NCI-H510A (cell line): Measurements from ENCODE around the gene TIMM23.
"Not testable (repeated sequence)": the region's sequence is repeated elsewhere in the genome, so short reads cannot be mapped to it uniquely, and the experiment has no call there.

ENCODE experiments used
- DNase-seq: peaks from one replicate; lab custom pipeline; 2025; lab: John Stamatoyannopoulos, UW

The TIMM23 gene, protein sequence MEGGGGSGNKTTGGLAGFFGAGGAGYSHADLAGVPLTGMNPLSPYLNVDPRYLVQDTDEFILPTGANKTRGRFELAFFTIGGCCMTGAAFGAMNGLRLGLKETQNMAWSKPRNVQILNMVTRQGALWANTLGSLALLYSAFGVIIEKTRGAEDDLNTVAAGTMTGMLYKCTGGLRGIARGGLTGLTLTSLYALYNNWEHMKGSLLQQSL

DNA sequence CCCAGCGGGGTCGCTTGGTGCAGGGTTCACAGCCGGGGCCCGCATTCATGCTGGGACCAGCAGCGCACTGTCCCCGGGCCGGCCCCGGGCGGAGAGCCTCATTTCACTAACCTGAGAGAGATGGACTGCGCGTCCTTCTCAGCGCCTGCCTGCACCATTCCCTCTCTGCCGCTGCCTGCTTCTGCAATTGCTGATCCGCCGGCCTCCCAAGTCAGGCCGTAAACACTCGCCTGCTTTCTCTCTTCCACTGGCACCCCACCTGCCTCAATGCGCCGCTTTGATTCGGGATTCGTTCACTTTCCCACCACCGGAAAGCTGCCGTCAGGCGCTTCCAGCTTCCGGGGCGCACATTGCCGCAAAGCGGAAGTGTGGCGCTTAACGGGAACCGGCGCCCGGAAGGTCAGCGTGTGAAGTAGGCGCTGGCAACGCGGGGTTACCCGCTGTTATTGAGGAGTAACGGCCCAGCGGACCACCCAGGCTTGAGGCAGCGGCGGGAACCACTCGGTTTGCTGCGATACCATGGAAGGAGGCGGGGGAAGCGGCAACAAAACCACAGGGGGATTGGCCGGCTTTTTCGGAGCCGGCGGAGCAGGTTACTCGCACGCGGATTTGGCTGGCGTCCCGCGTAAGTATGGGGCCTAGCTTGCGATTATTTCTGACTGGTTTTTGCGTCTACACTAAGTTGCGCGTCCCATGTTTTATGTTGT is at the start of gene TIMM23:
Gene TIMM23 (plus strand): TSS at position 384 of the 707 bp plus-strand sequence. CDS start 136 bp downstream, at position 520.
- not testable (repeated sequence) for DNase-seq

DNA sequence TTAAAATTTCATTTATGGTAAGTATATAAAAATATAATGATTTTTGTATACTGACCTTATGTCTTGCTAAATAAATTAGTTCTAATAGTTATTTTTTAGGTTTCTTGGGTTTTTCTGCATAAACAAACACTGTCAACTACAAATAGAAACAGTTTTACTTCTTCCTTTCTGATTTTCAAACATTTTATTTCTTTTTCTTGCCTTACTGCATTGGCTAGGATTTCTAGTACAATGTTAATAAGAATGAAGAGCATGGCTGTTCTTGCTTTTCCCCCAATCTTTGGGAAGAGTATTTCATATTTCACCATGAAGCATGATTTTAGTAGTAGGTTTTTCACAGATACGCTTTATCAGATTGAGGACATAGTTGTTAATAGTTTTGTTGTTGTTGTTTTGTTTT is 45.5 kb upstream of the TIMM23 start:
- DNase-seq = not testable (repeated sequence)

DNA sequence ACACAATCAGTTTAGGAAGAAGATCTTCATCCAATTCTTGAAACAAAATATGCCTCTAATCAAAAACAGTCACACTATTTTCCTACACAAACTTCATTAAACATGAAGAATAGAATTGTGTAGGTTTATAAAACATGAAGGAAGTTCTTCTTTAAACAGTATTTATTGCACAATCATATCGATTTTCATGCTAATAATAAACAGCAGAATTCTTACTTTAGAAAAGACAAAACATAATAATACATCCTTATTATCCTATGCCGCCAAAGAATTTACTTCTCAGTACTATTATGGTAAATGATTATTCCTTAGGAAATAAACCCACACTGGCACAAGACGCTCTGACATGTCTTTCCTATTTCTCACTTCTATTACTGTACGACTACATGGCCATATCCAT is 41.0 kb upstream of the TIMM23 start:
- not testable (repeated sequence) for DNase-seq

DNA sequence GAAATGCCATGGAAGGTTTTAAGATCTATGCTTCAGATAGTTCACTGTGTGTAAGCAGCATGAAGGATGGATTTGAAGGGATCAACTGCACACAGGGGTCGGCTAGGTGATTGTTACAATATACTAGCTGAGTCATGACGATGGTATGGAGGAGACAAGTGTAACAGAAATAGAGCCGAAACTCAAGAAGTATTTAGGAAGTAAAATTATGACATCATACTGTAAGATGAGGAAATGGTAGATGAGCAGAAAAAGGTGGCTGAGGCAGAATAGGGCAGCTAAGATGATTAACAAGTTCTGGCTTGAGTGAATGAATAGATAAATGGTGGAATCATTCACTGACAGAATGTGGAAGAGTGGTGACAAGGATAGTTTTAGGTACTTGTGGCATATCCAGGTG is 37.5 kb upstream of the TIMM23 start:
- DNase-seq = not testable (repeated sequence)

DNA sequence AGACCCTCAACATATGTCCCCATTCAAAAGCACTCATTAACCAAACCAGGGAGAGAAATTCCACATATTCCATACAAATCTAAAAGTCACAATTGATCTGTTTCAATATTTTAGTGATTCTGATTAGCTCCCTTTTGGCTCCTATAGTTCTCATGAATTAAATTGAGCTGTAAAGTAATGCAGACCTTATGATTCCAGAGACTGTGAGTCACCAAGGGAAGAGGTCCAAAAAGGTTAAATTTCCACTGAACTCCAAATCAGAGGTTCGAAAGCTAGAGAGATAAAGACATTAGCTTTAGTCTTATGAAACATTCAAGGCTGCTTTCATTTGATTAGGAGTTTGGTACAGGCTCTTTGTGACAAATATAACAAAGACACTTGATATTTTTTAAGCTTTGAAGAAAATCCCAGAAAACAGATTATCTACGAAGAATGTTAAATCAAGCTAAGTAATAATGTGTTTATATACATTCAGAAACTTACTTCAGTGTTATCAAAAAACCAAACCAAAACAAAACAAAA is 33.1 kb upstream of the TIMM23 start:
- not testable (repeated sequence) for DNase-seq

DNA sequence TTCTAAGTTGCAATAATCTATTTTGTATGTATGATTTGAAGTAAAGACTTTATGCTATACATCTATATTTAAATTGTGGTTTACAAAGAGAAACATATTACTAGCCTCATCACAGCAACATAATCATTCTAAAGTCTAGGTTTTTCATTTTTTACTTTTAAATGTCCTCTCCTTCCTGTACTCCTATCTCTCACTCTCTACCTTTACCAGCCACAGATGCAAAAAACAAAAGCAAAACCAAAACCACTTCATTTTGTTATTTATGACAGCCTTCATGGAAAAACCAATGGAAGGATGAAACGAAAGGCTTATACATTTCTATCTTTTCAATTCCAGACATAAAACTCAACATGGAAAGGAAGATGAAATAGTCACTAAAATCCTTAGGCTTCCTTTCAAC is 31.1 kb upstream of the TIMM23 start:
- DNase-seq = not testable (repeated sequence)

DNA sequence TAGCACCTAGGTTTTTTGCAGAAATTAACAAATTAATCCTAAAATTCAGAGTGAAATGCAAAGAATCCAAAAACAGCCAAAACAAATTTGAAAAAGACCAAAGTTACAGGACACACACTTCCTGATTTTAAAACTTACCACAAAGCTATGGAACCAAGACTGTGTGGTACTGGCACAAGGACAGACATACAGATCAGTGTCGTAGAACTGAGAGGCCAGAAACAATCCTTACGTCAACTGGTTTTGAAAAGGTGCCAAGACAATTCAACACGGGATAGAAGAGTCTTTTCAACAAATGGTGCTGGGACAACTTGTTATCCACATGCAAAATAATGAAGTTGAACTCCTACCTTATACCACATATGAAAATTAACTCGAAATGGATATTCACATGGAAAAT is 26.8 kb upstream of the TIMM23 start:
- not testable (repeated sequence) for DNase-seq

DNA sequence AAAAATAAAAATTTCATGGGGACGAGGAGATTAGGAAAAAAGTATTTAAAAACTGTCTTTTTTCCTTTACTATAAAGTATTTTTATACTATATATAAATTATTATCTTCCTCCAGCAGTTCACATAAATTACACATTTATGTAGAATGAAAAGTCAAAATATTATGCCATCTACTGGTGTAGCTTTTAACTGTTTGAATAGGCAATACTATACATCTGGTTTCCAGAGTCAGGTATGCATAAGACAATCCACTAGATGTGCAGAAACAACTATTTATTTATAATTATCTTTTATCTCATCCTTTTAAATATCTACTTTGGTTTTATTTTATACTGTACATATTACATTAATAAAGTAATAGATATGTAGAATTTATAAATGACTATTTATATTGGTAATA is 24.9 kb upstream of the TIMM23 start:
- not testable (repeated sequence) for DNase-seq

DNA sequence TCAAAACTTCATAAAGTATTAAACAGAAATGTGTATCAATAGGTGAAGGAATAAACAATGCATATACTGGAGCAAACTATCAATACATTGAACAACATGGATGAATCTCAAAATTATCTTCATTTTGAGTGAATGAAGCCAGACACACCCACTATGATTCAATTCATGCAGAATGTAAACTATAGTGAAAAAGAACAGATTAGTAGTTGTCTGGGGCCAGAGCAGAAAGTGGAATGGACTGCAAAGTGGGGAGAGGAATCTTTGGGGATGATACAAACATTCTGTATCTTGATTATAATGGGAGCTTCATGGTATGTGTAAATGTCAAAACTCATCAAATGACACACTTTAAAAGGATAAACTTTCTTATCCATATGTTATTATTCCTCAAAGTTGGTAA is 23.5 kb upstream of the TIMM23 start:
- DNase-seq = not testable (repeated sequence)

DNA sequence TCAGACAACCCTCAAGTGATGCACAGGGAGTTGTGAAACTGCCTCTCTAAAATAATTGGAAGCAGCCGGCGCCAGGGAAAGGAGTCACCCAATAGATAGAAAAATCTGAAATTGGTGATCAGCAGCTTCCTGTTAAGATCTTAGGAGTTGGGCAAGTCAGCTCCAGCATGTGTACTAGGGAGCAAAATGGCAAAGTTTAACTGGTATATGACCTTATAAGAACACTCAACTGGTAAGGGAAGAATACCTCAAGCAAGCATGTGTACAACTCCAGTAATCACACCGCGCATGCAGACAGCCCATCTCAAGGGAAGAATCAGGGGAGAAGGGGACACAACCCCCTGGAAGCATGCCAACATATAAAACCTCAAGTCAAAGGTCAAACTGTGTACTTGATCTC is 17.9 kb upstream of the TIMM23 start:
- not testable (repeated sequence) for DNase-seq

DNA sequence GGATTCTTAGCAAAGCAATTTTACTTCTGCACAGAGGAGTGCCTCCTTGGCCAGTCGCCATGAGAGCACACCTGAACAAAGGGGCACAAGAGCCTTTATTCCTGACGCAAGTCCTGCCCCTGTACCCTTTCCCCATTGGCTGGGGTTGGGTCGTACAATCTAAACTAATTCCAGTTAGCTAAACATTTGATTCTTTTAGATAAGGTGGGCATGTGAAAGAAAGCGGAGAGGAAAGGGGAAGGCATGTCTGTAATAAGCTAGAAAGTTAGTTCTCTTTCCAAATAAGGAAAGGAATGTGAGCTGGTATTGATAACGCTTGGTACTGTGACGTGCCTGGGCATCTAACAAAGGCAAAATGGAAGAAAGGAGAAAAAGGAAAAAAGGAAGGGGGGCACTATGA is 15.7 kb upstream of the TIMM23 start:
- DNase-seq = not testable (repeated sequence)

DNA sequence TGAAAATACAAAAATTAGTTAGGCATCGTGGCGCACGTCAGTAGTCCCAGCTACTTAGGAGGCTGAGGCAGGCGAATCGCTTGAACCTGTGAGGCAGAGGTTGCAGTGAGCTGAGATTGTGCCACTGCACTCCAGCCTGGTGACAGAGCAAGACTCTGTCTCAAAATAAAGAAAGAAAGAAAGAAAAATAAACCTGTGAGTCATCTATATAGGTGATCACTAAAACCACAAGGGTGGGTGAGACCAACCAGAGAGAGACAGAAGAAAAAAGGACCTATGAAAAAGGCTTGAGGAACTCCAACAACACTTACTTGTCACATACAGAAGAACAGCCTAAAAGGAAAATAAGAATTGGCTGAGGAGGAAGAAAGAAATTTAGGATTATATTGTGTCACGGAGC is 14.4 kb upstream of the TIMM23 start:
- not testable (repeated sequence) for DNase-seq

DNA sequence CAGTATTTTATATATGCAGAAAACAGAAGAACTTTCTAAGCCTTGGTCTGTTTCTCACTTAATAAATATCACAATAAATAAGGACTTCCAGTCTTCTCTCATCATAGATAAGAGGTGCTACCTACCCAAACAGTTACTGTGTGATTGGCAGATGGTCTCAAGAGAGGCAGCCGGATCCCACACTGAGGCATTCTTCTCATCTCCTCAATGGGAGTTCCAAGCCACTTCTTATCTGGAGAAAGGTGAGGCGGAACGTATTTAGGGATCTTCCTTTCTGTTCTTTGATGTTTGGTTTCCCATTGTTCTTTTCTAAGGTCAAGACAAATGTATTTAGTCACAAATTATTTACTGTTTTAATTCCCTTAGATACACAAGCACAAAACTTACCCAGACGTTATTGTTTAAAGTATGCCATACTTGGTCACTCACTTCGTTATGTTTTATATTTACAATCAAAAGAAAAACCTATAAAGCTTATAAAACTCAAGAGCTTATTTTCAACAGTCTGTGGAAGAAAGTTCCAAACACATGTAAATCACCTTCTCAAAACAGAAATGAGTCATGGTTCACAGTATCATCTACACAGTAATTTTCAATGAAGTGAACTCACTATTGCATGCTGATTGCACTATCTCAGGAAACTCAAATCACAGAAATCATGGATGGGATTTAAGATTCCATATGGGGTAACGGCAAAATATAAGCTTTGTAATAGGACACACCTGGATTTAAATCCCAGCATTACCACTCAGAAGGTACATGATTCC is 9.4 kb upstream of the TIMM23 start:
- not testable (repeated sequence) for DNase-seq

DNA sequence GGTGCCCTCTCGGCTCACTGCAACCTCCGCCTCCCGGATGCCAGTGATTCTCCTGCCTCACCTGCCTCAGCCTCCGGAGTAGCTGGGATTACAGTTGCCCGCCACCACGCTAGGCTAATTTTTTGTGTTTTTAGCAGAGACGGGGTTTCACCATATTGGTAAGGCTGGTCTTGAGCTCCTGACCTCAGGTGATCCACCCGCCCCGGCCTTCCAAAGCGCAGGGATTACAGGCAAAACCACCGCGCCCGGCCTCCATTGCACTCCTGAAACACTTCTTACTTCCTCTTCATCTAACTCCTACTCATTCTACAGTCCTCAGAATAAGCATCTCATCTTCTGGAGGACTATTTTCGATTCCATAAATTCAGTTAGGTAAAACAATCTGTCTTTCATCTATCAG is 1.3 kb upstream of the TIMM23 start:
- not testable (repeated sequence) for DNase-seq

DNA sequence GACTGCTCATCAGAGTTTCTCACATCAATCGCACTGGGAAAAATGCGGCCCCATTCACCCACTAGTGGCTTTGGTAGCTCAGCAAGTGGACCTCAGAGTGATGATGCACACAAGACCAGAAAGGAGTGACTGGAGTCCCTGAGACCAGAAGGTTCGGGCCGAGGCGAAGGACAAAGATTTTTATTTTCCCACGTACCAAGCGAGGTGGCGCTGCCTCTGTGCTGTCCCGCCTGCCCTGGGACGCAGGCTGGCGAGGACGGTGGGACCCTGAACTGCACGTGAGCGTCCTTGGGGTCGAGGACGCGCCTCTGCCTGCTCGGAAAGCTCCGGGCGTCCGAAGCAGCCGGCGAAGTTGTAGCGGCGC is 565 bp upstream of the TIMM23 start:
- not testable (repeated sequence) for DNase-seq

DNA sequence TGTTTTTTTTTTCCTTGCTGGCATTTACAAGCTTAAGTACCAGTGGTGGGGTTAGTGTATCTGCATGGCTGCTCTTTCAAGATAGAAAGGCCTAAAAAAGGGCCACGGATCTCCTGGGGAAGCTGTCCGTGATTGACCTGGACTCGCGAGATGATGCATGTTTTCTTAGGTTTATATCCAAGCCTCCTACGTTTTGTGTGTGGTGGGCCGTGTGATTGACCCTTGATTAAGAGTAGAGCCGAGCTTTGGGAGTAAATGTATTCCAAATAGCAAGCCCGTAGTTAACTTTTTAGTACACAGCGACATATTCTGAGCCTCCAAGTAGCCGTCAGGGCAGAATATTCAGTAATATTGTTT is 502 bp downstream of the TIMM23 start:
- not testable (repeated sequence) for DNase-seq

DNA sequence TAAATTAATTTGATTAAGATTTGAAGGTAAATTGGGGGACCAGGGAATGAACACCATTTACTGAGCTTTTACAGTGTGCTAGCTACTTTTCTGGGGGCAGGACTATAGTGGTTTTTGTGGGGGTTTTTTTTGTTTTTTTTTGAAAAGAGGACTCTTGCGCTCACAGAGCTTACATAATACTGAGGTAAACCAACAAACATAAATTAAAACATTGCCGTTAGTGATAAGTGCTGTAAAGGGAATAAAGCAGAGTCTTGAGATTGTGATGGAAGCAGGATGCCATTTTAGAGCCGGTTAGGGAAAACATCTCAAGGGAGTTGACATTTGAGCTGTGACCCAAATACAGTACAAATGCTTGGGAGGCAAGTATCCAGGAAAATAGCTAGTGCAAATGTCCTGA is 1.8 kb downstream of the TIMM23 start:
- DNase-seq = not testable (repeated sequence)

DNA sequence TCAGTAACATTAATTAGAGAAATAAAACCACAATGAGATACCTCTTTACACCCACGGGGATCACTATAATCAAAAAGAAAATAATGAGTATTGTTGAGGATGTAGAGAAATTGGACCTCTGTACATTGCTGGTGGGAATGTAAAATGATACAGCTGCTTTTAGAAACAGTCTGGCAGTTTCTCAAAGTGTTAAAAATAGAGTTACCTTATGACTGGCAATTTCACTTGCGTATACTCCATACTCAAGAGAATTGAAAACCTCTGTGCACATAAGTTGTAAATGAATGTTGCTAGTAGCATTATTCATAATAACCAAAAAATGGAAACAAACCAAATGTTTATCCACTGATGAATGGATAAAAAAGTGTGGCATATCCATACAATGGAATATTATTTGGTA is 6.3 kb downstream of the TIMM23 start:
- not testable (repeated sequence) for DNase-seq

DNA sequence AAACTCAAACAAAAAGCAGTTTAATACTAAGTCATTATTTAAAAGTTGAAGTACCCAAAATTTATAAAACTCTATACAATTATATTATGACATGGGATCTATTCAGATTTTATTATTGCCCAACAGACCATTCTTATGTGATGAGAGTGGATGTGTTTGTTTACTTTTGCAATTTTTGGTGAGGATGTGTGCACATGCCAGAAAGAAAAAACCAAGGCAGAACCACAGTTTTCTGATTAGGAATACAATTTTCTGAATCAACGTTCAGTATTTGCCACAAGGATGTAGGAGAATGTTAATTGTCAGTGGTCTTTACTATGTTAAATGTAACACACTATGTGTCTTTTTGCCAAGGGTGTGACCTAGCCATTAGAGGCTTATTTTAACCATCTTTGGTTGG is 9.1 kb downstream of the TIMM23 start:
- DNase-seq = not testable (repeated sequence)

DNA sequence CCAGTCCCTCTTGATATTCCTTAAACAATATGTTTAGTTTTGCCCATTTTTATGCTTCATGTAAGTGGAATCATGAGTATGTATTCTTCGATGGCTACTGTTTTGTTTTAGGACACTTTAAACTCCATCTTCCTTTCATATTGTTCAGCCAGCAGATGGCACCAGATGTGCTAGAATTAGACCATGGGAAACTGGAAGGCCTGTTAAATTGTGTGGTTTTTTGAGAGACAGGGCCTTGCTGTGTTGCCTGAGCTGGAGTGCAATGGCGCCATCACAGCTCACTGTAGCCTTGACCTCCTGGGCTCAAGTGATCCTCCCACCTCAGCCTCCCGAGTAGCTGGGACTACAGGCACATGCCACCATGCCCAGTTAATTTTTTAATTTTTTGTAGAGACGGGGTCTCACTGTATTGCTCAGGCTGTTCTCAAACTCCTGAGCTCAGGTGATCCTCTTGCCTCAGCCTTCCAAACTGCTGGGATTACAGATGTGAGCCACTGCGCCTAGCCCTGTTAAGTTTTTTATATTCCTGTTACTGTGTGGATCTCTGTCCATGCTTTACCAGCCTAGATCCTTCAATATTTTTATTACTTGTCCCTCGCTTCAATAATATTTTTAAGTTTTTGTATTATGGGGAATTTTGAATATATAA is 11.4 kb downstream of the TIMM23 start:
- not testable (repeated sequence) for DNase-seq

DNA sequence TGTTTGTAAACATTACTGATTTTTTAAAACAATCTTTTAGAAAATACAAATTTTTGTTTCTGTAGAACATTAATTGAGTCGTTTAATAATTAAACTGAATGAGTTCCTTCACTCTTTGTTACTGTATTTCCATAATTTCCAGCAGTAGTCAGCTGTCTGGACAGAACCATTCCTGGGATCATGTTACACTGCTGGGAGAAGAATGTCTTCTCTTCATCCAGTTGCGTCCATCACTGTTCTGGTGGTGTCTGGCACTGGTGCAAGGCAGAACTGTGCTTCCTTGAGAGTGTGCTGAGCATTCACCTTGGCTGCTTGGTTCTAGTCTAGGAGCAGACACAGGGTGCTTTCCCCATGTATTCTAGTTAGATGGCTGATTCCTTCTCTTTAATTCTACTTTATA is 12.2 kb downstream of the TIMM23 start:
- not testable (repeated sequence) for DNase-seq

DNA sequence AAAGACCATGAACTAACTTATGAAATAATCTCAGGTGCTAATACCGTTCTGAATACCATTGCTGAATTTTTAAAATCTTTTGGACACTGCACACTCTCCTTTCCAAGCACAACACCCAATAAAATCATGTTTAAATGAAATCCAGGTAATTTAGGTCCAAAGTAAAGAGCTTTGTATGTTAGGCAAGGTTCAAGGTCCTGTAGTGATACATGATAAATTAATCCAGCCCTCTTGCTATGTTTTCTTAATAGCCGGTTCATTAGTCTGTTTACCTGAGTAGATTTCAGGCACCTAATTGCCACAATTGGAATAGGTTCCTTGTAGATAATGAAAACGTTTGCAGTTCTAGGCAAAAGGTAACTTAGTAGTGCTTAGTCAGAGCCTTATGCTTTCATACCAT is 13.3 kb downstream of the TIMM23 start:
- not testable (repeated sequence) for DNase-seq
